ENCODE data around the gene PAX6. TPM values are rescaled to one million over a fixed set of nuclear protein-coding genes. Genes with fewer than 3 reads are reported as not detected.

Gene PAX6
- total and polyA plus RNA-seq, 9 of the 15 experiments (the other 6 are each of a cell fraction or from before 2014, with no cell fraction given): 1.5 to 10.9 (median 5.3) TPM

DNA sequence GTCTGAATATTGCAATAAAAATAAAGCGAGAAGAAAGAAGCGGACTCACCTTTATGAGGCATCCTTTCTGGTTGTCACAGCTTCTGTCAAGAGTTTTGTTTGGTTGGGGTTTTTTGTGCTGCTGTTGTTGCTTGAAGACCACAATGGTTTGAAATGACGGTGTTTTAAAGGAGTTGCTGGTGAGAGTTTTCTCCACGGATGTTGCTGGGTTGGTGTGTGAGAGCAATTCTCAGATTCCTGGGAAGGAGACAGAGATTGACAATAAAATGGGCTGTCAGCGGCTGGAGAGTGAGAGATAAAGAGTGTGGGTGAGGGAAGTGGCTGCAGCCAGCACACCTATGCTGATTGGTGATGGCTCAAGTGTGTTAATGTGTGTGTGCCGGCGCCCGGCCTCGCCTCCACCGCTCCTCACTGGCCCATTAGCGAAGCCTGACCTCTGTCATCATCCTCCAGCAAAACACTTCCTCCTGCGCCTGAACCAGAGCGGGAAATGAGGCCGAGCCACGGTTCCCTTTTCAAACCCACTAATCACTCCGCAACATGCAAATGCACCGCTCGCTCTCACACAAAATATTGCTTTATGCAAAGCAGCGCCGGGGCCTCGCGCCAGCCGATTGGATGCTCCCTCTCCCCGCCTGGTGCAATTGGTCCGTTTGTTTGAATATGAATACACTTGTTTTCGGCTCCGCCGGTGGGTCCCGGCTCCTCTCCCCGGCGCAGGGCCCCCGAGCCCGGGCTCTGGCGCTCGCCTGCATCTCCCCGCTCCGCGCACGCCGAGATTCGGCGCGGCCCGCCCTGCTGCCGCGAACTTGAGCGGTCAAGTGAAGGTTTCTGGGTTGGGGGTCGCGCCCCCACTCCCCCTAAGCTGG lies at the start of gene PAX6 (continued):
- TF ChIP-seq ZNF512 (tag; IDR thresholded peaks at IDR 0.05): 0 out of 2 replicates have a peak, but pooled peaks have one; percentile 8
- 0 out of 2 replicates have a peak, but pooled peaks have one; percentile 6 for TF ChIP-seq ZNF511 (CRISPR knock-in tag; IDR thresholded peaks at IDR 0.05)
- TF ChIP-seq ZNF24 (IDR thresholded peaks at IDR 0.05): peak; percentile 35; the same call in 1 of the 2 replicates
- TF ChIP-seq ZBTB5 (IDR thresholded peaks at IDR 0.05): no peak
- peak; percentile 17; the same call in 1 of the 2 replicates for TF ChIP-seq ELF1 (tag; IDR thresholded peaks at IDR 0.05)
- peak; percentile 21; the same call in 1 of the 2 replicates for TF ChIP-seq JUN (IDR thresholded peaks at IDR 0.05; ENCODE audit: borderline replicate concordance, low read depth, low read length)
- TF ChIP-seq JUN (CRISPR knock-in tag; IDR thresholded peaks at IDR 0.05; ENCODE audit: borderline replicate concordance): no peak
- TF ChIP-seq FUS (optimal IDR thresholded peaks at IDR 0.05; ENCODE audit: low read depth, low read length): no peak
- no peak for TF ChIP-seq MIER1 (IDR thresholded peaks at IDR 0.05; ENCODE audit: low read depth)
- TF ChIP-seq CHAMP1 (IDR thresholded peaks at IDR 0.05): no peak
- no peak for TF ChIP-seq STAT5A (IDR thresholded peaks at IDR 0.05; ENCODE audit: borderline replicate concordance, low read length)
- no peak for TF ChIP-seq TAF7 (tag; IDR thresholded peaks at IDR 0.05)
- 0 out of 2 replicates have a peak, but pooled peaks have one; percentile 10 for TF ChIP-seq HCFC1 (IDR thresholded peaks at IDR 0.05; ENCODE audit: low read depth, low read length)
- peak; percentile 64 for TF ChIP-seq ARID1B (IDR thresholded peaks at IDR 0.05)
- no peak for TF ChIP-seq NR2F6 (CRISPR knock-in tag; IDR thresholded peaks at IDR 0.05)
- no peak for TF ChIP-seq ZNF780A (CRISPR knock-in tag; IDR thresholded peaks at IDR 0.05)
- no peak for TF ChIP-seq NEUROD1 (IDR thresholded peaks at IDR 0.05; ENCODE audit: borderline replicate concordance, low read depth, low read length, partially characterized antibody)
- peak in 1 of 2 experiments; percentile 44; a peak in 1 of 4 replicates for TF ChIP-seq ETV6 (IDR thresholded peaks at IDR 0.05; ENCODE audit: borderline replicate concordance in 1 of 2, low read depth in 2 of 2, low read length in 1 of 2)
- no peak for TF ChIP-seq ETV6 (CRISPR knock-in tag; IDR thresholded peaks at IDR 0.05; ENCODE audit: borderline replicate concordance)

Data from K562 (cell line).